ENCODE measurements around the gene ELFN1. TPM values are rescaled to one million over a fixed set of nuclear protein-coding genes. Genes with fewer than 3 reads are reported as not detected.

Gene ELFN1
- total RNA-seq, 1 donor from 2014 or later: 0.65 TPM

DNA sequence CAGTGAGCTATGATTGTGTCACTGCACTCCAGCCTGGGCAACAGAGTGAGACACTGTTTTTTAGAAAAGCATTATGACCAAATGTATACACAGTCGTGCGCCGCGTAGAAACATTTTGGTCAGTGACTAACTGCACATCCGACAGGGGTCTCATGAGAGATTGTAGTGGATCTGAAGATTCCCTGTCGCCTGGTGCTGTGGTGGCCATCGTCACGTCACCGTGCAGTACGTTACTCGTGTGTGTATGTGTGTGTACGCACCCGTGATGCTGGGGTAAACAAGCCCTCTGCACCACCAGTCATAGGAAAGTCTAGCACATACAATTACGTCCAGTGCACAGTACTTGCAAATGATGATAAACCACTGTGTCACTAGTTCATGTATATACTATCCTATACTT lies 109.4 kb downstream of the ELFN1 start:
- TF ChIP-seq, protein P1, sequence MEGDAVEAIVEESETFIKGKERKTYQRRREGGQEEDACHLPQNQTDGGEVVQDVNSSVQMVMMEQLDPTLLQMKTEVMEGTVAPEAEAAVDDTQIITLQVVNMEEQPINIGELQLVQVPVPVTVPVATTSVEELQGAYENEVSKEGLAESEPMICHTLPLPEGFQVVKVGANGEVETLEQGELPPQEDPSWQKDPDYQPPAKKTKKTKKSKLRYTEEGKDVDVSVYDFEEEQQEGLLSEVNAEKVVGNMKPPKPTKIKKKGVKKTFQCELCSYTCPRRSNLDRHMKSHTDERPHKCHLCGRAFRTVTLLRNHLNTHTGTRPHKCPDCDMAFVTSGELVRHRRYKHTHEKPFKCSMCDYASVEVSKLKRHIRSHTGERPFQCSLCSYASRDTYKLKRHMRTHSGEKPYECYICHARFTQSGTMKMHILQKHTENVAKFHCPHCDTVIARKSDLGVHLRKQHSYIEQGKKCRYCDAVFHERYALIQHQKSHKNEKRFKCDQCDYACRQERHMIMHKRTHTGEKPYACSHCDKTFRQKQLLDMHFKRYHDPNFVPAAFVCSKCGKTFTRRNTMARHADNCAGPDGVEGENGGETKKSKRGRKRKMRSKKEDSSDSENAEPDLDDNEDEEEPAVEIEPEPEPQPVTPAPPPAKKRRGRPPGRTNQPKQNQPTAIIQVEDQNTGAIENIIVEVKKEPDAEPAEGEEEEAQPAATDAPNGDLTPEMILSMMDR (IDR thresholded peaks at IDR 0.05): no peak
- H3K27ac Mint-ChIP-seq (ENCODE audit: unreplicated experiment): no peak overlapping the region
- no peak for DNase-seq (ENCODE audit: low spot score)
- H3K9me3 Mint-ChIP-seq (ENCODE audit: low read depth): peaks cover 22% of the 10 kb centered on the region
- no peaks in the 10 kb centered on the region for H3K4me1 Mint-ChIP-seq (ENCODE audit: low read depth)
- no peak overlapping the region for H3K4me3 Mint-ChIP-seq (ENCODE audit: unreplicated experiment)
- H3K36me3 Mint-ChIP-seq (ENCODE audit: low read depth): peaks cover 10% of the 10 kb centered on the region
- peaks cover 26% of the 10 kb centered on the region for H3K27me3 Mint-ChIP-seq (ENCODE audit: low read depth)

DNA sequence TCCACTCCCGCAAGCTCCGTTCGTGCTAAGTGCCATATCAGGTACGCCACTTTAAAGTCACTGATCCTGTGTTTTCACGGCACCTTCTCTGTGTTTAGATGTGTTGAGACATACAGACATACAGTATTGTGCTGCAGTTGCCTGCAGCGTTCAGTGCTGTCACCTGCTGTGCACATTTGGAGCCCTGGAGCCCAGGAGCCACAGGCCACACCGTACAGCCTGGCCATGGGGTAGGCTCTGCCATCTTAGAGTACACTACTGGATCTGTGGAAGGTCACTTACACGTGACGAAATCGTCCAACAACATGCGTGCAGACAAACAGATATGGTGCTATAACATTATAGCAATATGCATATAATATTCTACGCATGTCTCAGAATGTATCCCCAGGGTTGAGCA lies 111.3 kb downstream of the ELFN1 start:
- DNase-seq (ENCODE audit: low spot score): no peak
- Mint-ChIP-seq H3K9me3 (ENCODE audit: low read depth) (peaks cover 25% of the 10 kb centered on the region), H3K36me3 (ENCODE audit: low read depth) (peaks cover 10% of the 10 kb centered on the region), H3K4me1 (ENCODE audit: low read depth) (no peaks in the 10 kb centered on the region), H3K27ac (ENCODE audit: unreplicated experiment) (no peak overlapping the region), H3K4me3 (ENCODE audit: unreplicated experiment) (no peak overlapping the region), H3K27me3 (ENCODE audit: low read depth) (peaks cover 19% of the 10 kb centered on the region)
- TF ChIP-seq, protein P1 (IDR thresholded peaks at IDR 0.05): no peak

DNA sequence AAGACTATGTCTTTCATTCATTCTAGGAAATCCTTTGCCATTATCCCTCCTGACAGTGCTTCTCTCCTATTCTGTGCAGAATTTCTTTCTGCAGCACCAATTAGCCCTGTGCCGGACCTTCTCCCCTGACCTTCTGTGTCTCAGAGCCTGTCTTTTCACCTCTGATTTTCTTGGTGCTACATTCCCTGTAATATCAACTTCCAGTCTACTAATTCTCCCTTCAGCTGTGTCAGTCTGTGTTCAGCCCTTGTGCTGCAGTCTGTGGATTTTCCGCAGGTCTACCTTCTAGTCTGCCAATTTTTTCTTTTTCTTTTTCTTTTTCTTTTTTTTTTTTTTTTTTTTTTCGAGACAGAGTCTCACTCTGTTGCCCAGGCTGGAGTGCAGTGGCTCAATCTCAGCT lies 115.8 kb downstream of the ELFN1 start:
- Mint-ChIP-seq H3K27me3 (ENCODE audit: low read depth) (peaks cover 18% of the 10 kb centered on the region), H3K36me3 (ENCODE audit: low read depth) (peaks cover 6% of the 10 kb centered on the region), H3K27ac (ENCODE audit: unreplicated experiment) (no peak overlapping the region), H3K4me1 (ENCODE audit: low read depth) (no peaks in the 10 kb centered on the region), H3K9me3 (ENCODE audit: low read depth) (peaks cover 14% of the 10 kb centered on the region), H3K4me3 (ENCODE audit: unreplicated experiment) (no peak overlapping the region)
- TF ChIP-seq, protein P1 (IDR thresholded peaks at IDR 0.05): no peak
- DNase-seq (ENCODE audit: low spot score): no peak

DNA sequence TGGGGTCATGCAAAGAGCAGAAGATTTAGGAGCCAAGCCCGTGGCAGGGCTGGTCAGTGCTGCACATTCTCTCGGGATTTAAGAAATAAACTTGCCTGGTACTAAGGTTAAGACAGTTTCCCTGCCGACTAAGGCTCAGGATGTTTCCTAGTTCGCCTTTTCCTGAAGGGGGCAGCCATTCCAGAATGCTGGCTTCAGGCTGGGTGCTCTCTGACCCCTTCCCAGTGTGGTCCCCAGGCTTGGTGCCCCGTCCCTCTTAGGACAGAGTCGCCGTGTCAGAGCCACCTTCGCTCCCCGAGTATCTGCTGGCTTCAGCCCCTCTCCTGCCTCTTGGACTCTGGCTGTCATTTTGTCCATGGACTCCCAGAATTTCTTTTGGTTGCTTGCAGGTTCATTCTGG lies 117.2 kb downstream of the ELFN1 start:
- no peak overlapping the region for H3K27ac Mint-ChIP-seq (ENCODE audit: unreplicated experiment)
- peaks cover 17% of the 10 kb centered on the region for H3K27me3 Mint-ChIP-seq (ENCODE audit: low read depth)
- H3K4me3 Mint-ChIP-seq (ENCODE audit: unreplicated experiment): no peak overlapping the region
- no peaks in the 10 kb centered on the region for H3K4me1 Mint-ChIP-seq (ENCODE audit: low read depth)
- H3K36me3 Mint-ChIP-seq (ENCODE audit: low read depth): peaks cover 7% of the 10 kb centered on the region
- TF ChIP-seq, protein P1 (IDR thresholded peaks at IDR 0.05): no peak
- no peak for DNase-seq (ENCODE audit: low spot score)
- peaks cover 14% of the 10 kb centered on the region for H3K9me3 Mint-ChIP-seq (ENCODE audit: low read depth)

DNA sequence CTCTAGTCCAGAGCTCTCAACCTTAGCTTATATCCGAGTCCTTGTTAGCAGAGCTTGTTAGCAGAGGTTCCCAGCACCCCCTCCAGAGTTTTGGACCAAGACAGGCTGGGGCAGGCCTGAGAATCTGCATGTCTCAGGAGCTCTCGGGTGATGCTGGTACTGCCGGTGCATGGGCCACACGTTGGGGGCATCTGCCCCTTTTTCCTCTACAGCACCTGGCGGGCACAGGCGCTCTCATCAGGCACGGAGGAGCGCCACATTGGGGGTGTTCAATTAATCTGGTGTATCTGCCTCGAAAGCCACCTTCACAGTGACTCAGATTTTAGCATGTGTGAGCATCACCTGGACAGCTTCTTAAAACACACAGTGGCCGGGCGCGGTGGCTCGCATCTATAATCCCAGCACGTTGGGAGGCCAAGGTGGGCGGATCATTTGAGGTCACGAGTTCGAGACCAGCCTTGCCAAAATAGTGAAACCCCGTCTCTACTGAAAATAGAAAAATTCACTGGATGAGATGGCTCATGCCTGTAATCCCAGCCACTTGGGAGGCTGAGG lies 117.7 kb downstream of the ELFN1 start:
- H3K36me3 Mint-ChIP-seq (ENCODE audit: low read depth): peaks cover 7% of the 10 kb centered on the region
- H3K27me3 Mint-ChIP-seq (ENCODE audit: low read depth): peaks cover 13% of the 10 kb centered on the region
- TF ChIP-seq, protein P1 (IDR thresholded peaks at IDR 0.05): no peak
- H3K9me3 Mint-ChIP-seq (ENCODE audit: low read depth): peaks cover 17% of the 10 kb centered on the region
- no peak for DNase-seq (ENCODE audit: low spot score)
- H3K4me3 Mint-ChIP-seq (ENCODE audit: unreplicated experiment): no peak overlapping the region
- no peak overlapping the region for H3K27ac Mint-ChIP-seq (ENCODE audit: unreplicated experiment)
- no peaks in the 10 kb centered on the region for H3K4me1 Mint-ChIP-seq (ENCODE audit: low read depth)
